ENCODE data around the gene MAPT. TPM values are rescaled to one million over a fixed set of nuclear protein-coding genes. Genes with fewer than 3 reads are reported as not detected.

MAPT gene
- total RNA-seq, 4 donors from 2014 or later = 70.3 to 120 (median 82.8) TPM

GRCh38 chr17:45991341-45991740 is 97.0 kb downstream of the MAPT start:
- TF ChIP-seq CTCF (IDR thresholded peaks at IDR 0.05 in 4 of 5, conservative IDR thresholded peaks at IDR 0.05 in 1 of 5) = no peak
- no peak for TF ChIP-seq POLR2A (IDR thresholded peaks at IDR 0.05)
- Histone ChIP-seq H3K4me3 (no peak overlapping the region), H3K36me3 (peaks cover 0 to 17% of the 10 kb centered on the region in 2 donors), H3K27ac (no peak overlapping the region), H3K4me1 (no peaks in the 10 kb centered on the region), H3K9me3 (no peaks in the 10 kb centered on the region), H3K27me3 (no peaks in the 10 kb centered on the region)
- intact Hi-C loops (cut with DNase I; ENCODE audit: low total_unique reads) = no loop called here
- ATAC-seq = no peak
- DNase-seq = no peak
- in situ Hi-C loops (cut with MboI; ENCODE audit: low sequenced_read_pairs in 4 of 4) = no loop called here

GRCh38 chr17:45992175-45992574 is 97.8 kb downstream of the MAPT start:
- peaks cover 0 to 24% of the 10 kb centered on the region in 2 donors for H3K36me3 ChIP-seq
- no peak for TF ChIP-seq POLR2A (IDR thresholded peaks at IDR 0.05)
- TF ChIP-seq CTCF (IDR thresholded peaks at IDR 0.05 in 4 of 5, conservative IDR thresholded peaks at IDR 0.05 in 1 of 5) = no peak
- intact Hi-C loops (cut with DNase I; ENCODE audit: low total_unique reads) (no loop called here), in situ Hi-C loops (cut with MboI; ENCODE audit: low sequenced_read_pairs in 4 of 4) (no loop called here)
- no peaks in the 10 kb centered on the region for H3K4me1 ChIP-seq
- ATAC-seq (no peak), DNase-seq (no peak)
- H3K27ac ChIP-seq = no peak overlapping the region
- H3K27me3 ChIP-seq = no peaks in the 10 kb centered on the region
- no peak overlapping the region for H3K4me3 ChIP-seq
- no peaks in the 10 kb centered on the region for H3K9me3 ChIP-seq

GRCh38 chr17:45992904-45993303 is 98.5 kb downstream of the MAPT start:
- in situ Hi-C loops (cut with MboI; ENCODE audit: low sequenced_read_pairs in 4 of 4) = no loop called here
- peaks cover 0 to 26% of the 10 kb centered on the region in 2 donors for H3K36me3 ChIP-seq
- intact Hi-C loops (cut with DNase I; ENCODE audit: low total_unique reads) = no loop called here

GRCh38 chr17:45993962-45994627 is 99.7 kb downstream of the MAPT start:
- Histone ChIP-seq H3K36me3 (peaks cover 0 to 31% of the 10 kb centered on the region in 2 donors), H3K9me3 (no peaks in the 10 kb centered on the region), H3K27ac (no peak overlapping the region), H3K27me3 (no peaks in the 10 kb centered on the region), H3K4me3 (no peak overlapping the region), H3K4me1 (no peaks in the 10 kb centered on the region)
- in situ Hi-C loops (cut with MboI; ENCODE audit: low sequenced_read_pairs in 4 of 4) = no loop called here
- TF ChIP-seq CTCF (IDR thresholded peaks at IDR 0.05 in 4 of 5, conservative IDR thresholded peaks at IDR 0.05 in 1 of 5) (no peak), POLR2A (IDR thresholded peaks at IDR 0.05) (no peak)
- no peak for ATAC-seq
- intact Hi-C loops (cut with DNase I; ENCODE audit: low total_unique reads) = no loop called here
- DNase-seq = no peak

More at GRCh38 chr17:45992904-45993303, 98.5 kb downstream of the MAPT start:
- TF ChIP-seq CTCF (IDR thresholded peaks at IDR 0.05 in 4 of 5, conservative IDR thresholded peaks at IDR 0.05 in 1 of 5) = no peak
- TF ChIP-seq POLR2A (IDR thresholded peaks at IDR 0.05) = no peak
- Histone ChIP-seq H3K27ac (peak overlapping the region in 1 of 4 donors; percentile 18), H3K9me3 (no peaks in the 10 kb centered on the region), H3K4me3 (no peak overlapping the region), H3K4me1 (no peaks in the 10 kb centered on the region), H3K27me3 (no peaks in the 10 kb centered on the region)
- ATAC-seq (no peak), DNase-seq (no peak)

- Histone ChIP-seq H3K4me1 (no peaks in the 10 kb centered on the region), H3K27me3 (no peaks in the 10 kb centered on the region), H3K27ac (peak overlapping the region in 1 of 4 donors; percentile 58), H3K4me3 (no peak overlapping the region), H3K36me3 (peaks cover 0 to 31% of the 10 kb centered on the region in 2 donors), H3K9me3 (no peaks in the 10 kb centered on the region)
- intact Hi-C loops (cut with DNase I; ENCODE audit: low total_unique reads) = no loop called here
- TF ChIP-seq POLR2A (IDR thresholded peaks at IDR 0.05) (no peak), CTCF (IDR thresholded peaks at IDR 0.05 in 4 of 5, conservative IDR thresholded peaks at IDR 0.05 in 1 of 5) (no peak)
- no peak for ATAC-seq
- no peak for DNase-seq
- in situ Hi-C loops (cut with MboI; ENCODE audit: low sequenced_read_pairs in 4 of 4) = no loop called here
Measured at GRCh38 chr17:45994987-45995386, 100.6 kb downstream of the MAPT start.
